HepG2 (cell line): ENCODE measurements around the gene CTAGE8. TPM values are rescaled to one million over a fixed set of nuclear protein-coding genes. Genes with fewer than 3 reads are reported as not detected.
"Not testable (repeated sequence)": the region's sequence is repeated elsewhere in the genome, so short reads cannot be mapped to it uniquely, and the experiment has no call there.

ENCODE experiments used
- ATAC-seq: fragments of 200-7000 bp; cut with Tn5 transposase; 3 replicates; pipeline ENCODE4 v1.9.1; 2020; ENCODE audit warnings: mild to moderate bottlenecking, moderate library complexity
- BruUV-seq: library from RNA; stranded (reverse); fragments of 400-500 nt; replicated peaks from 2 replicates; lab custom pipeline; 2021; lab: Mats Ljungman, UMichigan
- CTCF ChIA-PET: fragments of 300-600 bp; formaldehyde crosslinking; extraction: SDS; loops from one replicate; lab custom pipeline; 2021; ENCODE audit warnings: low total read pairs, inconsistent platforms, low intra/inter-chr PET ratio; lab: Yijun Ruan, JAX
- POLR2A ChIA-PET: fragments of 350-600 bp; sonication (Branson Sonifier 250); formaldehyde crosslinking; loops from one replicate; lab custom pipeline; 2020; ENCODE audit warnings: antibody characterized with exemption, inconsistent platforms; lab: Yijun Ruan, JAX
- DNase-seq: peaks from one replicate; pipeline ENCODE4 v3.0.0-alpha.2; 2015; ENCODE audit warnings: low spot score
- FAIRE-seq: peaks from 3 replicates; lab custom pipeline; 2011; peaks lifted over from hg19 to GRCh38; lab: Jason Lieb, UNC
- H2AFZ ChIP-seq: one replicate; pipeline ENCODE4 v1.6.1; 2011; ENCODE audit warnings: low read length, inconsistent platforms
- H3K27ac ChIP-seq: fragments of 300-600 bp; 3 replicates; pipeline ENCODE4 v1.8.0; 2011; ENCODE audit warnings: mixed run types, mild to moderate bottlenecking, mixed read lengths, low read length, inconsistent platforms; ENCODE audit not compliant: insufficient read depth; ENCODE audit errors: extremely low read length
- H3K27me3 ChIP-seq, 2 experiments: fragments of 200-600 bp in 1 of 2; 2 replicates in 1 of 2; 3 replicates in 1 of 2; pipeline versions ENCODE4 v1.6.0 to v1.8.0; 2011; ENCODE audit warnings: low read length in 2 of 2, mild to moderate bottlenecking in 2 of 2, moderate library complexity in 2 of 2, inconsistent platforms in 1 of 2; ENCODE audit not compliant: insufficient read depth in 2 of 2, control insufficient read depth in 1 of 2
- H3K36me3 ChIP-seq, 2 experiments: fragments of 200-600 bp in 1 of 2; replicated peaks in 1 of 2; 2 replicates in 1 of 2; 3 replicates in 1 of 2; pipeline versions ENCODE4 v1.5.1 to v1.8.0; 2011; ENCODE audit warnings: low read length in 2 of 2, inconsistent platforms in 1 of 2; ENCODE audit not compliant: insufficient read depth in 2 of 2, control insufficient read depth in 1 of 2
- H3K4me1 ChIP-seq: 2 replicates; pipeline ENCODE4 v1.5.1; 2012; ENCODE audit warnings: low read length, inconsistent platforms; ENCODE audit not compliant: insufficient read depth
- H3K4me2 ChIP-seq: 2 replicates; pipeline ENCODE4 v1.6.0; 2011; ENCODE audit warnings: low read depth, low read length, inconsistent platforms
- H3K4me3 ChIP-seq, 3 experiments: fragments of 200-600 bp in 1 of 3; sonication (generic), shearing (Covaris generic) in 1 of 3; replicated peaks in 1 of 3; 2 replicates each; pipeline ENCODE4 v1.5.1; 2011 to 2016; ENCODE audit warnings: low read length in 3 of 3, inconsistent platforms in 2 of 3, low read depth in 2 of 3, mild to moderate bottlenecking in 2 of 3, control low read depth in 1 of 3, mixed read lengths in 1 of 3; ENCODE audit not compliant: insufficient read depth in 1 of 3
- H3K79me2 ChIP-seq: one replicate; pipeline ENCODE4 v1.6.1; 2011; ENCODE audit warnings: low read length, inconsistent platforms; ENCODE audit not compliant: insufficient read depth
- H3K9ac ChIP-seq: 2 replicates; pipeline ENCODE4 v1.6.0; 2011; ENCODE audit warnings: mild to moderate bottlenecking, low read depth, low read length, inconsistent platforms; ENCODE audit not compliant: insufficient read depth
- H3K9me3 ChIP-seq: 2 replicates; pipeline ENCODE4 v1.5.1; 2012; ENCODE audit warnings: mild to moderate bottlenecking, low read length
- H4K20me1 ChIP-seq: 2 replicates; pipeline ENCODE4 v1.6.0; 2011; ENCODE audit warnings: inconsistent platforms, mild to moderate bottlenecking, low read length, moderate library complexity; ENCODE audit not compliant: insufficient read depth
- WGBS: methylation state at CpG from one replicate; pipeline ENCODE4 v1.1.6; 2017; ENCODE audit warnings: low lambda C conversion rate; 5-methylcytosine and 5-hydroxymethylcytosine counted together
- in situ Hi-C: cut with HindIII; loops from 2 replicates; pipeline ENCODE4 v1.10.0; 2017; ENCODE audit warnings: low pct_unique_long_range_greater_than_20kb; ENCODE audit not compliant: extremely low pct_ligation_motif_present
- intact Hi-C: fragments of 100-400 bp; cut with micrococcal nuclease; formaldehyde crosslinking; loops from one replicate; pipeline ENCODE4 v1.10.0; 2022; ENCODE audit not compliant: unreplicated experiment
- polyA plus RNA-seq, 8 experiments: library from polyadenylated mRNA; depleted of rRNA in 3 of 8; stranded (reverse) in 7 of 8; unstranded in 1 of 8; fragments of >200 nt; fragmentation: Illumina TruSeq in 4 of 8; extraction: Trizol in 4 of 8; gene quantifications; 2 replicates each; pipeline versions ENCODE4 v1.2.1 to v1.2.3, GENCODE V29; 2011 to 2016; ENCODE audit warnings: low read depth in 4 of 8, missing spikeins in 1 of 8, mixed read lengths in 1 of 8; ENCODE audit not compliant: insufficient read depth in 1 of 8
- total RNA-seq, 5 experiments: library from RNA; depleted of rRNA; stranded (reverse); fragments of >200 nt; fragmentation: Illumina TruSeq; extraction: Trizol; gene quantifications; 2 replicates each; pipeline ENCODE4 v1.2.3, GENCODE V29; 2016; ENCODE audit warnings: low read depth in 1 of 5

The CTAGE8 gene
- total and polyA plus RNA-seq, 2 of the 13 experiments (the other 11 are each of a cell fraction or from before 2014, with no cell fraction given): not detected

GRCh38 chr7:144238530-144239082 is 30.5 kb downstream of the CTAGE8 start:
- H3K27me3 ChIP-seq, H3K4me2 ChIP-seq, DNase-seq, H2AFZ ChIP-seq, intact Hi-C loops, H3K4me3 ChIP-seq, BruUV-seq, H3K9ac ChIP-seq, H4K20me1 ChIP-seq, ATAC-seq, in situ Hi-C loops, H3K27ac ChIP-seq, H3K36me3 ChIP-seq, H3K9me3 ChIP-seq, H3K79me2 ChIP-seq, H3K4me1 ChIP-seq, POLR2A ChIA-PET, FAIRE-seq, CTCF ChIA-PET: not testable (repeated sequence)
- 4% methylated on average over 2 of the region's 2 CpGs for WGBS

- H3K4me2 ChIP-seq, BruUV-seq, CTCF ChIA-PET, ATAC-seq, H3K4me3 ChIP-seq, H3K9ac ChIP-seq, H3K36me3 ChIP-seq, POLR2A ChIA-PET, FAIRE-seq, H3K9me3 ChIP-seq, H3K4me1 ChIP-seq, DNase-seq, in situ Hi-C loops, H3K27me3 ChIP-seq, H2AFZ ChIP-seq, H3K27ac ChIP-seq, H4K20me1 ChIP-seq, H3K79me2 ChIP-seq, intact Hi-C loops: not testable (repeated sequence)
- 14% methylated on average over 1 of the region's 1 CpG for WGBS
These were observed 36.0 kb downstream of the CTAGE8 start for GRCh38 chr7:144233039-144233438.

- H3K4me3 ChIP-seq, ATAC-seq, H3K4me1 ChIP-seq, intact Hi-C loops, H3K27me3 ChIP-seq, DNase-seq, H4K20me1 ChIP-seq, FAIRE-seq, in situ Hi-C loops, BruUV-seq, H3K9ac ChIP-seq, H3K9me3 ChIP-seq, H3K79me2 ChIP-seq, H3K36me3 ChIP-seq, POLR2A ChIA-PET, H3K27ac ChIP-seq, H2AFZ ChIP-seq, CTCF ChIA-PET, H3K4me2 ChIP-seq: not testable (repeated sequence)
- WGBS: no CpG with 5 or more reads among the region's 2 CpGs
These were observed 38.1 kb downstream of the CTAGE8 start for GRCh38 chr7:144231027-144231426.

GRCh38 chr7:144228810-144229209 is 40.3 kb downstream of the CTAGE8 start:
- H3K4me3 ChIP-seq, H3K4me2 ChIP-seq, H2AFZ ChIP-seq, H3K79me2 ChIP-seq, FAIRE-seq, H4K20me1 ChIP-seq, intact Hi-C loops, H3K9me3 ChIP-seq, CTCF ChIA-PET, DNase-seq, BruUV-seq, ATAC-seq, H3K27ac ChIP-seq, H3K9ac ChIP-seq, H3K27me3 ChIP-seq, in situ Hi-C loops, H3K4me1 ChIP-seq, H3K36me3 ChIP-seq, POLR2A ChIA-PET: not testable (repeated sequence)
- 20% methylated on average over 1 of the region's 3 CpGs for WGBS
